ENCODE data around the gene RCAN2. TPM values are rescaled to one million over a fixed set of nuclear protein-coding genes. Genes with fewer than 3 reads are reported as not detected.
"Not testable (repeated sequence)": the region's sequence is repeated elsewhere in the genome, so short reads cannot be mapped to it uniquely, and the experiment has no call there.

RCAN2 gene
- total RNA-seq, 1 experiment from 2014 or later, result 0.13 TPM

- DNase-seq (ENCODE audit: low read depth), result no peak
Measured at GRCh38 chr6:46390153-46390876, 100.9 kb downstream of the RCAN2 start.

- not testable (repeated sequence) for DNase-seq (ENCODE audit: low read depth)
Measured at GRCh38 chr6:46387728-46388127, 103.5 kb downstream of the RCAN2 start.

- no peak for DNase-seq (ENCODE audit: low read depth)
Measured at GRCh38 chr6:46381579-46381978, 109.7 kb downstream of the RCAN2 start.

GRCh38 chr6:46381057-46381456 lies 110.2 kb downstream of the RCAN2 start:
- no peak for DNase-seq (ENCODE audit: low read depth)

- DNase-seq (ENCODE audit: low read depth), result no peak
Measured at GRCh38 chr6:46380152-46380807, 111.0 kb downstream of the RCAN2 start.

GRCh38 chr6:46378882-46379416 lies 112.3 kb downstream of the RCAN2 start:
- DNase-seq (ENCODE audit: low read depth), result no peak

GRCh38 chr6:46378161-46378881 lies 112.9 kb downstream of the RCAN2 start:
- no peak for DNase-seq (ENCODE audit: low read depth)

- DNase-seq (ENCODE audit: low read depth), result no peak
Measured at GRCh38 chr6:46377209-46377608, 114.0 kb downstream of the RCAN2 start.

GRCh38 chr6:46376562-46377061 lies 114.6 kb downstream of the RCAN2 start:
- DNase-seq (ENCODE audit: low read depth), result no peak

GRCh38 chr6:46370622-46371021 lies 120.6 kb downstream of the RCAN2 start:
- peak; percentile 20 for DNase-seq (ENCODE audit: low read depth)

- DNase-seq (ENCODE audit: low read depth), result no peak
Measured at GRCh38 chr6:46368169-46368536, 123.1 kb downstream of the RCAN2 start.

- DNase-seq (ENCODE audit: low read depth), result no peak
Measured at GRCh38 chr6:46367354-46368168, 123.7 kb downstream of the RCAN2 start.

GRCh38 chr6:46366190-46366900 lies 124.9 kb downstream of the RCAN2 start:
- no peak for DNase-seq (ENCODE audit: low read depth)

GRCh38 chr6:46357591-46357990 lies 133.7 kb downstream of the RCAN2 start:
- no peak for DNase-seq (ENCODE audit: low read depth)

GRCh38 chr6:46356543-46356942 lies 134.7 kb downstream of the RCAN2 start:
- no peak for DNase-seq (ENCODE audit: low read depth)

GRCh38 chr6:46353528-46353927 lies 137.7 kb downstream of the RCAN2 start:
- no peak for DNase-seq (ENCODE audit: low read depth)

- DNase-seq (ENCODE audit: low read depth), result no peak
Measured at GRCh38 chr6:46352541-46353268, 138.5 kb downstream of the RCAN2 start.

GRCh38 chr6:46350714-46351113 lies 140.5 kb downstream of the RCAN2 start:
- no peak for DNase-seq (ENCODE audit: low read depth)

GRCh38 chr6:46347669-46348068 lies 143.6 kb downstream of the RCAN2 start:
- peak; percentile 13 for DNase-seq (ENCODE audit: low read depth)

GRCh38 chr6:46340246-46340645 lies 151.0 kb downstream of the RCAN2 start:
- no peak for DNase-seq (ENCODE audit: low read depth)

Data from HT1080 (cell line).